Measurements from ENCODE around the gene CDK12.

DNA sequence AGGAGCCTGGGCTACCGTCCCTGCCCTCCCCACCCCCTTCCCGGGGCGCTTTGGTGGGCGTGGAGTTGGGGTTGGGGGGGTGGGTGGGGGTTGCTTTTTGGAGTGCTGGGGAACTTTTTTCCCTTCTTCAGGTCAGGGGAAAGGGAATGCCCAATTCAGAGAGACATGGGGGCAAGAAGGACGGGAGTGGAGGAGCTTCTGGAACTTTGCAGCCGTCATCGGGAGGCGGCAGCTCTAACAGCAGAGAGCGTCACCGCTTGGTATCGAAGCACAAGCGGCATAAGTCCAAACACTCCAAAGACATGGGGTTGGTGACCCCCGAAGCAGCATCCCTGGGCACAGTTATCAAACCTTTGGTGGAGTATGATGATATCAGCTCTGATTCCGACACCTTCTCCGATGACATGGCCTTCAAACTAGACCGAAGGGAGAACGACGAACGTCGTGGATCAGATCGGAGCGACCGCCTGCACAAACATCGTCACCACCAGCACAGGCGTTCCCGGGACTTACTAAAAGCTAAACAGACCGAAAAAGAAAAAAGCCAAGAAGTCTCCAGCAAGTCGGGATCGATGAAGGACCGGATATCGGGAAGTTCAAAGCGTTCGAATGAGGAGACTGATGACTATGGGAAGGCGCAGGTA is 762 bp downstream of the CDK12 start:
- TF ChIP-seq, protein P1, sequence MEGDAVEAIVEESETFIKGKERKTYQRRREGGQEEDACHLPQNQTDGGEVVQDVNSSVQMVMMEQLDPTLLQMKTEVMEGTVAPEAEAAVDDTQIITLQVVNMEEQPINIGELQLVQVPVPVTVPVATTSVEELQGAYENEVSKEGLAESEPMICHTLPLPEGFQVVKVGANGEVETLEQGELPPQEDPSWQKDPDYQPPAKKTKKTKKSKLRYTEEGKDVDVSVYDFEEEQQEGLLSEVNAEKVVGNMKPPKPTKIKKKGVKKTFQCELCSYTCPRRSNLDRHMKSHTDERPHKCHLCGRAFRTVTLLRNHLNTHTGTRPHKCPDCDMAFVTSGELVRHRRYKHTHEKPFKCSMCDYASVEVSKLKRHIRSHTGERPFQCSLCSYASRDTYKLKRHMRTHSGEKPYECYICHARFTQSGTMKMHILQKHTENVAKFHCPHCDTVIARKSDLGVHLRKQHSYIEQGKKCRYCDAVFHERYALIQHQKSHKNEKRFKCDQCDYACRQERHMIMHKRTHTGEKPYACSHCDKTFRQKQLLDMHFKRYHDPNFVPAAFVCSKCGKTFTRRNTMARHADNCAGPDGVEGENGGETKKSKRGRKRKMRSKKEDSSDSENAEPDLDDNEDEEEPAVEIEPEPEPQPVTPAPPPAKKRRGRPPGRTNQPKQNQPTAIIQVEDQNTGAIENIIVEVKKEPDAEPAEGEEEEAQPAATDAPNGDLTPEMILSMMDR (IDR thresholded peaks at IDR 0.05 in 4 of 5, conservative IDR thresholded peaks at IDR 0.05 in 1 of 5): no peak
- TF ChIP-seq POLR2A (IDR thresholded peaks at IDR 0.05): no peak

All from gastrocnemius medialis (tissue), 4 donors.